Panc1 (cell line): ENCODE data around the gene RPL19.

ENCODE experiments used
- POLR2AphosphoS5 ChIP-seq: IDR thresholded peaks from 2 replicates; pipeline ENCODE4 v1.6.1; 2012; ENCODE audit warnings: mild to moderate bottlenecking, low read depth, low read length, moderate library complexity
- SIN3A ChIP-seq: IDR thresholded peaks from 2 replicates; pipeline ENCODE4 v1.6.1; 2012; ENCODE audit warnings: low read depth, mild to moderate bottlenecking, low read length, moderate library complexity, borderline replicate concordance; ENCODE audit not compliant: insufficient read depth
- TCF7L2 ChIP-seq: IDR thresholded peaks from 2 replicates; pipeline ENCODE4 v1.6.1; 2011; ENCODE audit warnings: mild to moderate bottlenecking, low read depth, low read length, inconsistent platforms
- TF ChIP-seq, protein P1 (sequence below): fragments of 450-650 bp; IDR thresholded peaks from 2 replicates; pipeline ENCODE4 v1.5.1; 2017; ENCODE audit warnings: mild to moderate bottlenecking
- TF ChIP-seq, protein P2 (sequence below), 2 experiments: IDR thresholded peaks; 2 replicates each; pipeline ENCODE4 v1.6.1; 2011 to 2012; ENCODE audit warnings: low read depth in 2 of 2, control low read depth in 1 of 2, low read length in 1 of 2, mild to moderate bottlenecking in 1 of 2, moderate library complexity in 1 of 2; ENCODE audit not compliant: insufficient read depth in 1 of 2

DNA sequence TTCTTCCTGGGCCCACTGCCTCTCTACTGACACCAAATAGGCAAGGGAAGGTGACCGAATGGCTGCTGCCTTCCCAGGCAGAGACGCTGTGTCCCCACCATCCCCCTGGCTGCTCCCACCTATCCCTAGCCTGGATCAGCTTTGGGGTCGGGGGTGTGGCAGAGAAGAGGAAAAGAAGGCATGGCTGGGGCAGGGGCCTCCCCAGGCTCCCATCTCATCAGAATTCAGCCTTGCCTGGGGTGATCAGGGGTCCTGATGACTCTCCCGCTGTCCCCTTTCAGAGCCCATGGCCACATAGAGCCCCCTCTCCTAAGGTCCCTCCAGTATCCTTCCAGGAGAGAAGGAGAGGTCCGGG is 49.3 kb upstream of the RPL19 start:
- TF ChIP-seq, protein P1, sequence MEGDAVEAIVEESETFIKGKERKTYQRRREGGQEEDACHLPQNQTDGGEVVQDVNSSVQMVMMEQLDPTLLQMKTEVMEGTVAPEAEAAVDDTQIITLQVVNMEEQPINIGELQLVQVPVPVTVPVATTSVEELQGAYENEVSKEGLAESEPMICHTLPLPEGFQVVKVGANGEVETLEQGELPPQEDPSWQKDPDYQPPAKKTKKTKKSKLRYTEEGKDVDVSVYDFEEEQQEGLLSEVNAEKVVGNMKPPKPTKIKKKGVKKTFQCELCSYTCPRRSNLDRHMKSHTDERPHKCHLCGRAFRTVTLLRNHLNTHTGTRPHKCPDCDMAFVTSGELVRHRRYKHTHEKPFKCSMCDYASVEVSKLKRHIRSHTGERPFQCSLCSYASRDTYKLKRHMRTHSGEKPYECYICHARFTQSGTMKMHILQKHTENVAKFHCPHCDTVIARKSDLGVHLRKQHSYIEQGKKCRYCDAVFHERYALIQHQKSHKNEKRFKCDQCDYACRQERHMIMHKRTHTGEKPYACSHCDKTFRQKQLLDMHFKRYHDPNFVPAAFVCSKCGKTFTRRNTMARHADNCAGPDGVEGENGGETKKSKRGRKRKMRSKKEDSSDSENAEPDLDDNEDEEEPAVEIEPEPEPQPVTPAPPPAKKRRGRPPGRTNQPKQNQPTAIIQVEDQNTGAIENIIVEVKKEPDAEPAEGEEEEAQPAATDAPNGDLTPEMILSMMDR: no peak
- TF ChIP-seq POLR2AphosphoS5 (no peak), SIN3A (no peak), TCF7L2 (no peak)
- TF ChIP-seq, protein P2, sequence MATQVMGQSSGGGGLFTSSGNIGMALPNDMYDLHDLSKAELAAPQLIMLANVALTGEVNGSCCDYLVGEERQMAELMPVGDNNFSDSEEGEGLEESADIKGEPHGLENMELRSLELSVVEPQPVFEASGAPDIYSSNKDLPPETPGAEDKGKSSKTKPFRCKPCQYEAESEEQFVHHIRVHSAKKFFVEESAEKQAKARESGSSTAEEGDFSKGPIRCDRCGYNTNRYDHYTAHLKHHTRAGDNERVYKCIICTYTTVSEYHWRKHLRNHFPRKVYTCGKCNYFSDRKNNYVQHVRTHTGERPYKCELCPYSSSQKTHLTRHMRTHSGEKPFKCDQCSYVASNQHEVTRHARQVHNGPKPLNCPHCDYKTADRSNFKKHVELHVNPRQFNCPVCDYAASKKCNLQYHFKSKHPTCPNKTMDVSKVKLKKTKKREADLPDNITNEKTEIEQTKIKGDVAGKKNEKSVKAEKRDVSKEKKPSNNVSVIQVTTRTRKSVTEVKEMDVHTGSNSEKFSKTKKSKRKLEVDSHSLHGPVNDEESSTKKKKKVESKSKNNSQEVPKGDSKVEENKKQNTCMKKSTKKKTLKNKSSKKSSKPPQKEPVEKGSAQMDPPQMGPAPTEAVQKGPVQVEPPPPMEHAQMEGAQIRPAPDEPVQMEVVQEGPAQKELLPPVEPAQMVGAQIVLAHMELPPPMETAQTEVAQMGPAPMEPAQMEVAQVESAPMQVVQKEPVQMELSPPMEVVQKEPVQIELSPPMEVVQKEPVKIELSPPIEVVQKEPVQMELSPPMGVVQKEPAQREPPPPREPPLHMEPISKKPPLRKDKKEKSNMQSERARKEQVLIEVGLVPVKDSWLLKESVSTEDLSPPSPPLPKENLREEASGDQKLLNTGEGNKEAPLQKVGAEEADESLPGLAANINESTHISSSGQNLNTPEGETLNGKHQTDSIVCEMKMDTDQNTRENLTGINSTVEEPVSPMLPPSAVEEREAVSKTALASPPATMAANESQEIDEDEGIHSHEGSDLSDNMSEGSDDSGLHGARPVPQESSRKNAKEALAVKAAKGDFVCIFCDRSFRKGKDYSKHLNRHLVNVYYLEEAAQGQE (IDR thresholded peaks at IDR 0.05; ENCODE audit: insufficient read depth in 1 of 2, low read depth in 2 of 2, low read length in 1 of 2): no peak
